OCI-LY3 (cell line): ENCODE results near the gene OR7C2.

Source experiments
- H2AFZ ChIP-seq: fragments of 200-600, 300-600 bp; shearing (Covaris generic); 2 replicates; pipeline ENCODE4 v1.6.0; 2014; ENCODE audit warnings: antibody characterized with exemption, low read depth, low read length
- H3K27ac ChIP-seq: fragments of 200-600, 300-600 bp; sonication (generic); 2 replicates; pipeline ENCODE4 v1.5.1; 2014; ENCODE audit warnings: mild to moderate bottlenecking, low read length, moderate library complexity, mixed read lengths
- H3K27me3 ChIP-seq: fragments of 200-600, 300-600 bp; sonication (generic); 2 replicates; pipeline ENCODE4 v1.6.1; 2014; ENCODE audit warnings: low read depth, low read length, mixed read lengths
- H3K36me3 ChIP-seq: fragments of 200-600, 300-600 bp; sonication (generic); replicated peaks from 2 replicates; pipeline ENCODE3; 2014; ENCODE audit warnings: low read depth, low read length, mixed read lengths
- H3K4me1 ChIP-seq: fragments of 300-600, 200-600 bp; sonication (generic); 2 replicates; pipeline ENCODE4 v1.6.1; 2014; ENCODE audit warnings: low read length, mixed read lengths
- H3K4me2 ChIP-seq: fragments of 200-600, 300-600 bp; sonication (generic); 2 replicates; pipeline ENCODE4 v1.6.1; 2014; ENCODE audit warnings: low read length, mixed read lengths
- H3K4me3 ChIP-seq: fragments of 300-600, 200-600 bp; sonication (generic); 2 replicates; pipeline ENCODE4 v1.5.1; 2014; ENCODE audit warnings: antibody characterized with exemption, mild to moderate bottlenecking, low read length, moderate library complexity
- H3K79me2 ChIP-seq: fragments of 300-600, 200-600 bp; shearing (Covaris generic); 2 replicates; pipeline ENCODE4 v1.6.1; 2014; ENCODE audit warnings: mild to moderate bottlenecking, low read length, mixed read lengths
- H3K9ac ChIP-seq: fragments of 300-600, 200-600 bp; shearing (Covaris generic); 2 replicates; pipeline ENCODE4 v1.6.0; 2014; ENCODE audit warnings: mild to moderate bottlenecking, low read length, moderate library complexity
- H3K9me3 ChIP-seq: fragments of 200-600, 300-600 bp; shearing (Covaris generic); 2 replicates; pipeline ENCODE4 v1.6.1; 2014; ENCODE audit warnings: low read length, mixed read lengths; ENCODE audit not compliant: insufficient read depth
- H4K20me1 ChIP-seq: fragments of 200-600, 300-600 bp; sonication (generic); 2 replicates; pipeline ENCODE4 v1.6.1; 2016; ENCODE audit warnings: low read length, mixed read lengths; ENCODE audit not compliant: insufficient read depth
- EZH2phosphoT487 ChIP-seq: fragments of 200-600 bp; shearing (Covaris generic); IDR thresholded peaks from 2 replicates; pipeline ENCODE4 v1.6.1; 2018; ENCODE audit warnings: antibody characterized with exemption, mixed run types, low read depth
- TF ChIP-seq, protein P1 (sequence below): fragments of 200-600, 300-600 bp; sonication (generic); IDR thresholded peaks from 2 replicates; pipeline ENCODE4 v1.5.1; 2014; ENCODE audit warnings: antibody characterized with exemption, low read length, low read depth

Gene OR7C2

DNA sequence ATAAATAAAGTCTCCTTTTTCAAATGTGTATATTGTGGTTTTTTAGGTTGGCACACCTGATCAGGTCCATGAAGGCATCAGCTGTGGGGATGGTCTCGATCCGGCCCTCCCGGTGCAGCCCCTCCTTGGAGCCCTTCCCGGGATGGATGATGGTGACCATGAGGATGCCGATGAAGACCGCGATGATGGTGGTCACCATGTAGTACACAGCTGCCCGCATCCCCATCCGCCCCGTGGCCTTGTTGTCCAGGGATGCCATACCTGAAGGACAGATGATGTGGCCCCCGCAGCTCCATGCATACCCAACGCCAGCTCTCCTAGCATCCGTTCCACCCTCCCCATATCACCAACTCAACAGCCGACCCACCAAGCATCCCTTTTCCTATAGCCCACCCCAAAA, 27.0 kb downstream of the OR7C2 start:
- Histone ChIP-seq H3K9ac (no peak overlapping the region), H3K27ac (no peak overlapping the region), H3K36me3 (no peaks in the 10 kb centered on the region), H3K4me2 (no peak overlapping the region), H2AFZ (no peak overlapping the region), H3K4me1 (no peaks in the 10 kb centered on the region), H3K27me3 (no peaks in the 10 kb centered on the region), H3K79me2 (no peaks in the 10 kb centered on the region), H3K9me3 (no peaks in the 10 kb centered on the region), H4K20me1 (no peaks in the 10 kb centered on the region), H3K4me3 (no peak overlapping the region)
- TF ChIP-seq, protein P1, sequence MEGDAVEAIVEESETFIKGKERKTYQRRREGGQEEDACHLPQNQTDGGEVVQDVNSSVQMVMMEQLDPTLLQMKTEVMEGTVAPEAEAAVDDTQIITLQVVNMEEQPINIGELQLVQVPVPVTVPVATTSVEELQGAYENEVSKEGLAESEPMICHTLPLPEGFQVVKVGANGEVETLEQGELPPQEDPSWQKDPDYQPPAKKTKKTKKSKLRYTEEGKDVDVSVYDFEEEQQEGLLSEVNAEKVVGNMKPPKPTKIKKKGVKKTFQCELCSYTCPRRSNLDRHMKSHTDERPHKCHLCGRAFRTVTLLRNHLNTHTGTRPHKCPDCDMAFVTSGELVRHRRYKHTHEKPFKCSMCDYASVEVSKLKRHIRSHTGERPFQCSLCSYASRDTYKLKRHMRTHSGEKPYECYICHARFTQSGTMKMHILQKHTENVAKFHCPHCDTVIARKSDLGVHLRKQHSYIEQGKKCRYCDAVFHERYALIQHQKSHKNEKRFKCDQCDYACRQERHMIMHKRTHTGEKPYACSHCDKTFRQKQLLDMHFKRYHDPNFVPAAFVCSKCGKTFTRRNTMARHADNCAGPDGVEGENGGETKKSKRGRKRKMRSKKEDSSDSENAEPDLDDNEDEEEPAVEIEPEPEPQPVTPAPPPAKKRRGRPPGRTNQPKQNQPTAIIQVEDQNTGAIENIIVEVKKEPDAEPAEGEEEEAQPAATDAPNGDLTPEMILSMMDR = no peak
- no peak for TF ChIP-seq EZH2phosphoT487

DNA sequence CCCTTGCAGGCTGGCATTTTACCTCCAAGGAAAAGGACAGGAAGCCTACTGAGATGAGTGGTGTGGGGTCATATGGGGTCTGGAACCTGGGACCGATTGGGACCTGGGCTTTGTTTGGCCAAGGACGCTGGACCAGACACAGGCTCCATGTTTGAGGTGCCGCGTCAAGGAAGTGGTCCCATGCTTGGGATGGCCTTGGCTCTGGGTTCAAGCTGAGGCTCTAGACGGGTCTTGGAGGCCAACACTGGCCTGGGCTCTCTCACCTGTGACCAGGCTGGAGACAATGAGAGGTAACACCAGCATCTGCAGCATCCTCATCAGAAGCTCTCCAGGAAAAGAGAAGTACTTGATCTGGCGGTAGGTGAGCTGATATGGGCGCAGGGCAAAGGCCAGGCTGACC, 30.2 kb downstream of the OR7C2 start:
- no peak overlapping the region for H2AFZ ChIP-seq

DNA sequence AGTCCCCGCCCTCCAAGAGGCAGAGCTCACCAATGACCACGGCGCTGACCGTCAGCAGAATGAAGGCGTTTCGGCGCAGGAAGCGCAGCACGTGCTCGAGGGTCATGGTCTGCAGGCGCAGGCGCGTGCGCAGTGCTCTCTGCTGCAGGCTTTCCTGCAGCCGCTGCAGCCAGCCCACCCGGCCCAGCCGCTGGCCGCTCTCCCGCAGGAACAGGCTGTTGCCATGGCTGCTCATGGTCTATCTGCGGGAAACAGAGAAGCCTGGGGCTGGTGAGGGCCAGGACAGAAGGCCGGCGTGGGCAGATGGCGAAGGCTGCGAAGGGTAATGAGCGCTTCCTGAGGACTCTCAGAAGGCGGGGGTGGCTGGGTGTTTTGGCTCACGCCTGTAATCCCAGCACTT, 31.4 kb downstream of the OR7C2 start:
- no peak overlapping the region for H2AFZ ChIP-seq
- no peak overlapping the region for H3K4me3 ChIP-seq
- H3K27ac ChIP-seq = no peak overlapping the region
- no peaks in the 10 kb centered on the region for H3K36me3 ChIP-seq
- no peak overlapping the region for H3K9ac ChIP-seq
- no peaks in the 10 kb centered on the region for H4K20me1 ChIP-seq
- no peak overlapping the region for H3K4me2 ChIP-seq
- no peak for TF ChIP-seq EZH2phosphoT487
- TF ChIP-seq, protein P1 = no peak
- no peaks in the 10 kb centered on the region for H3K79me2 ChIP-seq
- no peaks in the 10 kb centered on the region for H3K9me3 ChIP-seq
- H3K27me3 ChIP-seq = no peaks in the 10 kb centered on the region
- H3K4me1 ChIP-seq = no peaks in the 10 kb centered on the region

More for the DNA sequence above, 30.2 kb downstream of the OR7C2 start:
- no peak overlapping the region for H3K27ac ChIP-seq
- H3K9ac ChIP-seq = no peak overlapping the region
- H4K20me1 ChIP-seq = no peaks in the 10 kb centered on the region
- H3K4me2 ChIP-seq = no peak overlapping the region
- H3K4me3 ChIP-seq = no peak overlapping the region
- H3K36me3 ChIP-seq = no peaks in the 10 kb centered on the region
- no peaks in the 10 kb centered on the region for H3K4me1 ChIP-seq
- no peaks in the 10 kb centered on the region for H3K9me3 ChIP-seq
- TF ChIP-seq, protein P1 = no peak
- TF ChIP-seq EZH2phosphoT487 = no peak
- no peaks in the 10 kb centered on the region for H3K27me3 ChIP-seq
- H3K79me2 ChIP-seq = no peaks in the 10 kb centered on the region

DNA sequence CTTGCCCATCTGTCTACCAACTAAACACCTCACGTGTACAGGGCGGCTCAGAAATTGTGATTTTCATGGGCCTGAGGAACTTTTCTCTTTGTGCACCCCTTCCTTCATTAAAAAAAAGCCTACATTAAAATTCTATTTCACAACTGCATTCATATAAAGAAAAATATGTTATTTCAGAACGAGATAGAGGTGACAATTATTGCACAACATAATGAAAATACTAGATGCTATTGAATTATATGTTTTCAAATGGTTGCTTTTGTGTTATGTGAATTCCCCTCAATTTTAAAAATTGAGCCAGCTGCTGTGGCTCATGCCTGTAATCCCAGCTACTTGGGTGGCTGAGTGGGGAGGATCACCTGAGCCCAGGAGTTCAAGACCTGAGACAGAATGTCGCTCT, 33.2 kb downstream of the OR7C2 start:
- Histone ChIP-seq H3K4me1 (no peaks in the 10 kb centered on the region), H3K27ac (no peak overlapping the region), H3K4me3 (no peak overlapping the region), H3K27me3 (no peaks in the 10 kb centered on the region), H3K36me3 (no peaks in the 10 kb centered on the region), H3K9ac (no peak overlapping the region), H3K79me2 (no peaks in the 10 kb centered on the region), H4K20me1 (no peaks in the 10 kb centered on the region), H3K9me3 (no peaks in the 10 kb centered on the region), H2AFZ (no peak overlapping the region), H3K4me2 (no peak overlapping the region)
- TF ChIP-seq, protein P1 = no peak
- TF ChIP-seq EZH2phosphoT487 = no peak
